WERI-Rb-1 (cell line): Measurements from ENCODE around the gene HMG20B.

Experiments
- DNase-seq: peaks from one replicate; pipeline ENCODE4 v3.0.0-alpha.2; 2020
- H3K27ac ChIP-seq: fragments of 250-450 bp; sonication (Bioruptor Pico); 2 replicates; pipeline ENCODE4 v1.5.1; 2020; ENCODE audit warnings: mild to moderate bottlenecking, moderate library complexity
- H3K27me3 ChIP-seq: fragments of 250-450 bp; sonication (Bioruptor Pico); 2 replicates; pipeline ENCODE4 v1.5.1; 2021; ENCODE audit warnings: mild to moderate bottlenecking, low read depth, moderate library complexity; ENCODE audit not compliant: insufficient read depth, severe bottlenecking
- H3K36me3 ChIP-seq: fragments of 250-450 bp; sonication (Bioruptor Pico); 2 replicates; pipeline ENCODE4 v1.5.1; 2020; ENCODE audit warnings: mild to moderate bottlenecking, moderate library complexity
- H3K4me3 ChIP-seq: 2 replicates; pipeline ENCODE4 v1.5.1; 2011; ENCODE audit warnings: low read depth, mild to moderate bottlenecking, control low read depth, low read length
- H3K9me3 ChIP-seq: fragments of 250-450 bp; sonication (Bioruptor Pico); 2 replicates; pipeline ENCODE4 v1.5.1; 2021; ENCODE audit warnings: mild to moderate bottlenecking, moderate library complexity; ENCODE audit not compliant: severe bottlenecking
- TF ChIP-seq, protein P1 (sequence below): IDR thresholded peaks from 2 replicates; pipeline ENCODE4 v1.5.1; 2011; ENCODE audit warnings: low read depth, mild to moderate bottlenecking, control low read depth, inconsistent platforms, low read length

The HMG20B gene

DNA sequence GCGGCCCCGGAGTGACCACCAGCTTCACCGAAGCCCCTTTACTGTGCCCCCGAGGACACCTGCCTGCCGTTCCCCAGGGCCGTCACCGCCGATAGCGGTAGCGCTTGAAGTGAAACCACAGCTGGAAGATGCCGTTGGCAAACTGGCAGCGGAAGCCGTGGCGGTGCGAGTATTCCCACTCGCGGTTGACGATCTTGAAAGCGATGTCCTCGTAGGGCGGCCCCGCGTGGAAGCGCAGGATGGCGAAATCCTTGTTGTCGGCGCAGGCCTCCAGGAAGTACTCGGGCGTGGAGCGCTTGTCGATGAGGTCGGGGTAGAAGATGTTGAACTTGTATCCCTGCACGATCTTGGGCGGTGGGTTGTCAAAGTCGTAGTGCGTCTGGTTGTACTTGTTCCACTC is 39.1 kb downstream of the HMG20B start:
- no peaks in the 10 kb centered on the region for H3K9me3 ChIP-seq
- H3K36me3 ChIP-seq, result peaks cover 23% of the 10 kb centered on the region
- H3K27ac ChIP-seq, result no peak overlapping the region
- no peak overlapping the region for H3K4me3 ChIP-seq
- TF ChIP-seq, protein P1, sequence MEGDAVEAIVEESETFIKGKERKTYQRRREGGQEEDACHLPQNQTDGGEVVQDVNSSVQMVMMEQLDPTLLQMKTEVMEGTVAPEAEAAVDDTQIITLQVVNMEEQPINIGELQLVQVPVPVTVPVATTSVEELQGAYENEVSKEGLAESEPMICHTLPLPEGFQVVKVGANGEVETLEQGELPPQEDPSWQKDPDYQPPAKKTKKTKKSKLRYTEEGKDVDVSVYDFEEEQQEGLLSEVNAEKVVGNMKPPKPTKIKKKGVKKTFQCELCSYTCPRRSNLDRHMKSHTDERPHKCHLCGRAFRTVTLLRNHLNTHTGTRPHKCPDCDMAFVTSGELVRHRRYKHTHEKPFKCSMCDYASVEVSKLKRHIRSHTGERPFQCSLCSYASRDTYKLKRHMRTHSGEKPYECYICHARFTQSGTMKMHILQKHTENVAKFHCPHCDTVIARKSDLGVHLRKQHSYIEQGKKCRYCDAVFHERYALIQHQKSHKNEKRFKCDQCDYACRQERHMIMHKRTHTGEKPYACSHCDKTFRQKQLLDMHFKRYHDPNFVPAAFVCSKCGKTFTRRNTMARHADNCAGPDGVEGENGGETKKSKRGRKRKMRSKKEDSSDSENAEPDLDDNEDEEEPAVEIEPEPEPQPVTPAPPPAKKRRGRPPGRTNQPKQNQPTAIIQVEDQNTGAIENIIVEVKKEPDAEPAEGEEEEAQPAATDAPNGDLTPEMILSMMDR, result no peak
- DNase-seq, result no peak
- H3K27me3 ChIP-seq, result no peaks in the 10 kb centered on the region

DNA sequence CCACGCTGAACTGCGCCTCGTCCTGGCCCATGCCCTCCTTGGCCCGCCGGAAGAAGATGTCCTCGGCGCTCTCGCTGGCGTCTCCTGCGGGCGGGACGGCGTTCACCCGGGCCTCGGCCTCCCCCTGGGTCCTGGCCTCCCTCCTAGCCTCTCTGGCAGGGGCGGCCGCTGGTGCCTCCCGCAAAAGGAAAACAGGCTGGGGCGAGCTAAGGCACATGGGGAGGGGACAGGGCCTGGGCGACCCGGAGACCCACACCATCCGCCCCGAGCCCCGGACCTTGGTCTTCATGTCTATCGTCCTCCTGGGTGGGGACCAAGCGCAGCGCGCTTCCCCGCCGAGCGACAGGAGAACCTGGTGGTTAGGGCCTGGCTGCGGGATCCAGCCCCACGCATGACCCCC is 39.6 kb downstream of the HMG20B start:
- TF ChIP-seq, protein P1, result no peak

DNA sequence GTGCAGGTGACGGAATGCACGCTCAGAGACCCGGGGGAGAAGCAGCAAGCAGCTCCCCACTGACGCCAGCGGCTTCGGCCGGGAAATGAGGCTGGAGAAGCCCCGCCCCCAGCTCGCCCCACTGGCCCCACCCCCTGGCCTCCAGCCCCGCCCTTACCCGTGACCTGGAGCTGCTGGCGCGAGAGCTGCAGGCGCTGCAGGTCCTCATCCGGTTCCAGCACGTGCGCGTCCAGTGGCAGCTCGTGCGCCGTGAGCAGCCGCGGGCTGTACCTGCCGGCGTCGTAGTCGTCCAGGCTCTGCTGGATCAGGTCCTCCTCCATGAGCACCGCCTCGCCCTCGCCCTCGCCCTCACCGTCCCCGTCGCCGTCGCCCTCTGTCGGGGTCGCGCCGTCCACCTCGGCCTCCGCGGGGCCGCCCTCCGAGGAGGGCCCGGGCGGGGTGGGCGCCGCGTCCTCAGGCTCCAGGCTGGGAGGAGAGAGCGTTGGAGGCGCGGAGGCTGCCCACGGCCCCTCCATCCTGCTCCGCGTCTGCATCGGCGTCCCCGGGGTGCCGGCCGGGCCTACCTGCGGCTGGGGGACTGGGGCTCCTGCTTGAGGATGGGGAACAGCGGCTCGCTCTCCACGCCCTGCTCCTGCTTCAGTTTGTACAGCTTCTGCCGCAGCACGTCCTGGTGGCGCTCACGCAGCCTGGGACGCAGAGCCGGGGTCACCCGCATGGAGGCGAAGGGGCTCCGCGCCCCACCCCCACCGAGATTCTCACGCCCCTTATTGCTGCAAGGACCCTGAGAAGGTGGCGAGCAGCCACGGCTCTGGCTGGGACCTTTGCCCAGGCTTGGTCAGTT is 40.4 kb downstream of the HMG20B start:
- H3K27me3 ChIP-seq, result no peaks in the 10 kb centered on the region
- H3K4me3 ChIP-seq, result no peak overlapping the region
- no peak for DNase-seq
- TF ChIP-seq, protein P1, result no peak
- no peak overlapping the region for H3K27ac ChIP-seq
- peaks cover 29% of the 10 kb centered on the region for H3K36me3 ChIP-seq
- no peaks in the 10 kb centered on the region for H3K9me3 ChIP-seq

More for the DNA sequence above, 39.6 kb downstream of the HMG20B start:
- Histone ChIP-seq H3K4me3 (no peak overlapping the region), H3K27me3 (no peaks in the 10 kb centered on the region), H3K9me3 (no peaks in the 10 kb centered on the region), H3K36me3 (peaks cover 26% of the 10 kb centered on the region), H3K27ac (no peak overlapping the region)
- DNase-seq, result no peak

DNA sequence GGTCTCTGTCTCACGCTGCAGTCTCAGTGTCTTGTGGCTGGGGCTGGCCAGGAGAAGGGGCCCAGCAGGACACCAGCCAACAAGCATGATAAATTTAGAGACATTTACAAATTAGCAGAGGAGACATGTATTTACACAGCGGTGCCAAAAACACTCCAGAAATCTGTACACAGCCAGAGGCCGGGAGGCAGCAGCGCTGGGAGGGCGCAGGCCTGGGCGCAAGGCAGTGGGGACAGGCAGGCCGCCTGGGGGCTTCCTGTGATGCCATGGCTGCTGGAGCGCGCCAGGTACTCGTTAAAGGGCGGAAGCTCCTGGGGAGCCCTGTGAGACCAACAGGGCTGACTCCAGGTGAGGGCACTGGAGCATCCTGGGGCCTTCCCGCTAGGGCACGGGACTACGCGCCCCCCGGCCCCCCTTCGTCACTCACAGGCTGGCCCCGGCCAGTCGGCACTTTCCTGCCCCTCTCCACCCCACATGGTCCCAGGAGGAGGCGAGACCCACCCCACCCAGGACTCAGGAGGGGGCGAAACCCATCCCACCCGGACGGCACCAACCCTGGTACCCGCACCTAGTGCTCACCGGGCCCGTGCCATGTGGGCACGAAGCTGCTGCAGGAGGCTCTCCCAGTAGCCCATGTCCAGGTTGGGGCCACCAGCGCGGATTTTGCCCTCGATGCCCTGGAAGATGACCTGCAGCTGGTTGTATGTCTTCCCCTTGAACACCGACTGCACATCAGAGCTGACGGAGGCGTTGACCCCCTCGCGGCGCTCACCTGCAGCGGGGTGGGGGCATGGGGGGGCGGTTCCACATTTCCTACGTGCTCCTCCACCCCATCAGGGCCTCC is 41.3 kb downstream of the HMG20B start:
- no peak overlapping the region for H3K27ac ChIP-seq
- peaks cover 29% of the 10 kb centered on the region for H3K36me3 ChIP-seq
- TF ChIP-seq, protein P1, result no peak
- H3K4me3 ChIP-seq, result no peak overlapping the region
- no peaks in the 10 kb centered on the region for H3K27me3 ChIP-seq
- no peak for DNase-seq
- H3K9me3 ChIP-seq, result no peaks in the 10 kb centered on the region

DNA sequence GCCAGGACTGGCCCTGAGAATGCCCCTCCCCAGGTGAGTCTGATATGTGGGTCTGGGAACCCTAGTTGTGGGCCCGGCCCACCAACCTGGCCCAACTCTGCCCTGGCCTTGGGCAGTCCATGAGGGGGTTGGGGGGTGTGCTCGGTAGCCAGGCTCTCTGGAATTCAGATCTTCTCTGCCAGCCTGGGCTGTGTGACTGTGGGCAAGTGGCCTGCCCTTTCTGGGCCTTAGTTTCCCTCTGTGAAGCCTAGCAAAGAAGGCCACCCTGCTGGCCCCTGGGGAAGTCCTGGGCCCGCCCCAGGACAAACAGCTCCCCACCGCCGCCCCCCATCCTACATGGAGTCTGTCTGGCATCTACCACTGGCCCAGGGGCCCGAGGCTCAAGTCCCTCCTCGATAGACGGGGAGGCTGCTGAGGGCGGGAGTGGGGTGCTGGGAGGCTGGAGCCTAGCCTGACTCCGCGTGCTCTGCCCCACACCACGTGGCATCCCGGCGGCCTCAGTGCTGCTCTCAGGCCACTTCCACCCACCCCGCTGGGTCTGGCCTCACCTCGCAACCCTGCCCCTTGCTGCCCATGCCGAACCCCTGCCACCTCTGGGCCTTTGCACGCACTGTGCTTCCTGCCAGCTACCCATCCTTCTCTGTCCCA is 42.2 kb downstream of the HMG20B start:
- H3K9me3 ChIP-seq, result no peaks in the 10 kb centered on the region
- H3K27me3 ChIP-seq, result no peaks in the 10 kb centered on the region
- TF ChIP-seq, protein P1, result no peak
- peaks cover 29% of the 10 kb centered on the region for H3K36me3 ChIP-seq
- no peak for DNase-seq
- no peak overlapping the region for H3K4me3 ChIP-seq
- no peak overlapping the region for H3K27ac ChIP-seq
